ENCODE data around the gene KMT2D.

DNA sequence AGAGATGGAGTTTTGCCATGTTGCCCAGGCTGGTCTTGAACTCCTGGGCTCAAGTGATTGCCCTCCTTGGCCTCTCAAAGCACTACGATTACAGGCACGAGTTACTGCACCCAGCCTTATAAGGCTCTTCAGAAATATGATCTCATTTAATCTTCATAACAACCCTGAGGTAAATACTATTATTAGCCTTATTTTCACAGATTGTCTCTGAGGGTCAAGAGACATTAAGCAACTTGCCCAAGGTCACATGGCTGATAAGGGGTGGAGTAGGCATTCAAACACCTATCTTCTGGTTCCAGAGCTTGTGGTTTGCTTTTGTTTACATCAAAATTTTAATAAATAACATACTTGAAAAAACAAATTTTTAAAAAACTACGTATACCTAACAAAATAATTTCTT, 47.2 kb downstream of the KMT2D start:
- TF ChIP-seq EZH2 (IDR thresholded peaks at IDR 0.05; ENCODE audit: insufficient read depth, poor library complexity, severe bottlenecking) (no peak), EZH2phosphoT487 (IDR thresholded peaks at IDR 0.05; ENCODE audit: insufficient read depth, low read depth) (no peak)

Data from GM23248 (cell line).